SK-N-SH treated with all-trans-retinoic acid at 6 μM for 48 hours (cell line): ENCODE measurements around the gene ELOVL5.

Source experiments
- RARB ChIP-seq: fragments of 250-450 bp; sonication (Bioruptor Pico); IDR thresholded peaks from 2 replicates; pipeline ENCODE4 v1.8.0; 2021; ENCODE audit warnings: mild to moderate bottlenecking, moderate library complexity
- TOX ChIP-seq: fragments of 250-450 bp; sonication (Bioruptor Pico); IDR thresholded peaks from 2 replicates; pipeline ENCODE4 v1.8.0; 2021; ENCODE audit warnings: mild to moderate bottlenecking, moderate library complexity, borderline replicate concordance
- ZC3H10 ChIP-seq: fragments of 250-450 bp; sonication (Bioruptor Pico); IDR thresholded peaks from 2 replicates; pipeline ENCODE4 v1.5.1; 2021; ENCODE audit warnings: mild to moderate bottlenecking, moderate library complexity
- ZFP30 ChIP-seq: fragments of 450-650 bp; formaldehyde crosslinking; IDR thresholded peaks from 2 replicates; pipeline ENCODE4 v1.5.0; 2022; ENCODE audit warnings: mild to moderate bottlenecking, moderate library complexity
- ZNF565 ChIP-seq: fragments of 450-650 bp; formaldehyde crosslinking; conservative IDR thresholded peaks from 2 replicates; pipeline ENCODE4 v1.5.0; 2020; ENCODE audit warnings: low read depth, mild to moderate bottlenecking, moderate library complexity
- ZNF8 ChIP-seq: fragments of 450-650 bp; formaldehyde crosslinking; IDR thresholded peaks from 2 replicates; pipeline ENCODE4 v1.5.0; 2020; ENCODE audit warnings: mild to moderate bottlenecking, moderate library complexity
- TF ChIP-seq, protein P1 (sequence below): fragments of 250-450 bp; sonication (Bioruptor Pico); IDR thresholded peaks from 2 replicates; pipeline ENCODE4 v1.5.1; 2021; ENCODE audit warnings: mild to moderate bottlenecking, moderate library complexity
- TF ChIP-seq, protein P2 (sequence below): fragments of 250-450 bp; sonication (Bioruptor Pico); IDR thresholded peaks from 2 replicates; pipeline ENCODE4 v1.5.0; 2020; ENCODE audit warnings: mild to moderate bottlenecking, moderate library complexity
- TF ChIP-seq, protein P3 (sequence below): fragments of 250-450 bp; sonication (Bioruptor Pico); IDR thresholded peaks from 2 replicates; pipeline ENCODE4 v1.8.0; 2020; ENCODE audit warnings: mild to moderate bottlenecking, moderate library complexity, borderline replicate concordance

DNA sequence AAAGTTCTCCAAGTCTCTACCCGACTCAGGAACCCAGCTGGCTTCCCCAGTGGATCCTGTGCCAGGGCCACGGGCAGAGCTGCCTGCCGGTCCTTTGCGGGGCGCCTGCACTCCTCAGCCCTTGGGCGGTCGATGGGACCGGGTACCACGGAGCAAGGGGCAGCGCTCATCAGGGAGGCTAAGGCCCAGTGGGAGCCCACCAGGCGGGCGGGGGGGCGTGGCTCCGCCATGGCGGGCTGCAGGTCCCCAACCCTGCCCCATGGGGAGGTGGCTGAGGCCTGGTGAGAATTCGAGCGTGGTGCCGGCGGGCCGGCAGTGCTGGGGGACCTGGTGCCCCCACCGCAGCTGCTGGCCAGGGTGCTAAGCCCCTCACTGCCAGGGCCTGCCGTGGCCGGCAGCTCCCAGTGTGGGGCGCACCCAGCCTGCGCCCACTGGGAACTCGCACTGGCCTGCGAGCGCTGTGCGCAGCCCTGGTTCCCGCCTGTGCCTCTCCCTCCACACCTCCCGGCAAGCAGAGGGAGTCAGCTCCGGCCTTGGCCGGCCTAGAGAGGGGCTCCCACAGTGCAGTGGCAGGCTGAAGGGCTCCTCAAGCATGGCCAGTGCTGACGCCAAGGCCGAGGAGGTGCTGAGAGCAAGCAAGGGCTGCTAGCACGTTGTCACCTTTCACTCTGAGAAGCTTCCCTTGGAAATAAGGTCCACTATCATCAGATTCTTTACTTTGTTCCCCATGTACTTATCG, 14.8 kb upstream of the ELOVL5 start:
- TF ChIP-seq ZC3H10 (CRISPR knock-in tag) (no peak), ZFP30 (CRISPR knock-in tag) (no peak), ZNF565 (CRISPR knock-in tag) (no peak), TOX (CRISPR knock-in tag) (no peak), ZNF8 (CRISPR knock-in tag) (no peak), RARB (CRISPR knock-in tag) (no peak)
- TF ChIP-seq, protein P1, sequence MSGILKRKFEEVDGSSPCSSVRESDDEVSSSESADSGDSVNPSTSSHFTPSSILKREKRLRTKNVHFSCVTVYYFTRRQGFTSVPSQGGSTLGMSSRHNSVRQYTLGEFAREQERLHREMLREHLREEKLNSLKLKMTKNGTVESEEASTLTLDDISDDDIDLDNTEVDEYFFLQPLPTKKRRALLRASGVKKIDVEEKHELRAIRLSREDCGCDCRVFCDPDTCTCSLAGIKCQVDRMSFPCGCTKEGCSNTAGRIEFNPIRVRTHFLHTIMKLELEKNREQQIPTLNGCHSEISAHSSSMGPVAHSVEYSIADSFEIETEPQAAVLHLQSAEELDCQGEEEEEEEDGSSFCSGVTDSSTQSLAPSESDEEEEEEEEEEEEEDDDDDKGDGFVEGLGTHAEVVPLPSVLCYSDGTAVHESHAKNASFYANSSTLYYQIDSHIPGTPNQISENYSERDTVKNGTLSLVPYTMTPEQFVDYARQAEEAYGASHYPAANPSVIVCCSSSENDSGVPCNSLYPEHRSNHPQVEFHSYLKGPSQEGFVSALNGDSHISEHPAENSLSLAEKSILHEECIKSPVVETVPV (CRISPR knock-in tag), result no peak
- TF ChIP-seq, protein P2, sequence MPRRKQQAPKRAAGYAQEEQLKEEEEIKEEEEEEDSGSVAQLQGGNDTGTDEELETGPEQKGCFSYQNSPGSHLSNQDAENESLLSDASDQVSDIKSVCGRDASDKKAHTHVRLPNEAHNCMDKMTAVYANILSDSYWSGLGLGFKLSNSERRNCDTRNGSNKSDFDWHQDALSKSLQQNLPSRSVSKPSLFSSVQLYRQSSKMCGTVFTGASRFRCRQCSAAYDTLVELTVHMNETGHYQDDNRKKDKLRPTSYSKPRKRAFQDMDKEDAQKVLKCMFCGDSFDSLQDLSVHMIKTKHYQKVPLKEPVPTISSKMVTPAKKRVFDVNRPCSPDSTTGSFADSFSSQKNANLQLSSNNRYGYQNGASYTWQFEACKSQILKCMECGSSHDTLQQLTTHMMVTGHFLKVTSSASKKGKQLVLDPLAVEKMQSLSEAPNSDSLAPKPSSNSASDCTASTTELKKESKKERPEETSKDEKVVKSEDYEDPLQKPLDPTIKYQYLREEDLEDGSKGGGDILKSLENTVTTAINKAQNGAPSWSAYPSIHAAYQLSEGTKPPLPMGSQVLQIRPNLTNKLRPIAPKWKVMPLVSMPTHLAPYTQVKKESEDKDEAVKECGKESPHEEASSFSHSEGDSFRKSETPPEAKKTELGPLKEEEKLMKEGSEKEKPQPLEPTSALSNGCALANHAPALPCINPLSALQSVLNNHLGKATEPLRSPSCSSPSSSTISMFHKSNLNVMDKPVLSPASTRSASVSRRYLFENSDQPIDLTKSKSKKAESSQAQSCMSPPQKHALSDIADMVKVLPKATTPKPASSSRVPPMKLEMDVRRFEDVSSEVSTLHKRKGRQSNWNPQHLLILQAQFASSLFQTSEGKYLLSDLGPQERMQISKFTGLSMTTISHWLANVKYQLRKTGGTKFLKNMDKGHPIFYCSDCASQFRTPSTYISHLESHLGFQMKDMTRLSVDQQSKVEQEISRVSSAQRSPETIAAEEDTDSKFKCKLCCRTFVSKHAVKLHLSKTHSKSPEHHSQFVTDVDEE (CRISPR knock-in tag), result no peak
- TF ChIP-seq, protein P3, sequence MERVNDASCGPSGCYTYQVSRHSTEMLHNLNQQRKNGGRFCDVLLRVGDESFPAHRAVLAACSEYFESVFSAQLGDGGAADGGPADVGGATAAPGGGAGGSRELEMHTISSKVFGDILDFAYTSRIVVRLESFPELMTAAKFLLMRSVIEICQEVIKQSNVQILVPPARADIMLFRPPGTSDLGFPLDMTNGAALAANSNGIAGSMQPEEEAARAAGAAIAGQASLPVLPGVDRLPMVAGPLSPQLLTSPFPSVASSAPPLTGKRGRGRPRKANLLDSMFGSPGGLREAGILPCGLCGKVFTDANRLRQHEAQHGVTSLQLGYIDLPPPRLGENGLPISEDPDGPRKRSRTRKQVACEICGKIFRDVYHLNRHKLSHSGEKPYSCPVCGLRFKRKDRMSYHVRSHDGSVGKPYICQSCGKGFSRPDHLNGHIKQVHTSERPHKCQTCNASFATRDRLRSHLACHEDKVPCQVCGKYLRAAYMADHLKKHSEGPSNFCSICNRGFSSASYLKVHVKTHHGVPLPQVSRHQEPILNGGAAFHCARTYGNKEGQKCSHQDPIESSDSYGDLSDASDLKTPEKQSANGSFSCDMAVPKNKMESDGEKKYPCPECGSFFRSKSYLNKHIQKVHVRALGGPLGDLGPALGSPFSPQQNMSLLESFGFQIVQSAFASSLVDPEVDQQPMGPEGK, result no peak
